ENCODE measurements around the gene DNM3.

DNM3 gene

GRCh38 chr1:172254521-172255222, 413.4 kb downstream of the DNM3 start:
- DNase-seq: no peak

- no peak for DNase-seq
Observed at GRCh38 chr1:172255223-172255560, 413.9 kb downstream of the DNM3 start.

GRCh38 chr1:172265905-172266304, 424.6 kb downstream of the DNM3 start:
- no peak for DNase-seq

DNA sequence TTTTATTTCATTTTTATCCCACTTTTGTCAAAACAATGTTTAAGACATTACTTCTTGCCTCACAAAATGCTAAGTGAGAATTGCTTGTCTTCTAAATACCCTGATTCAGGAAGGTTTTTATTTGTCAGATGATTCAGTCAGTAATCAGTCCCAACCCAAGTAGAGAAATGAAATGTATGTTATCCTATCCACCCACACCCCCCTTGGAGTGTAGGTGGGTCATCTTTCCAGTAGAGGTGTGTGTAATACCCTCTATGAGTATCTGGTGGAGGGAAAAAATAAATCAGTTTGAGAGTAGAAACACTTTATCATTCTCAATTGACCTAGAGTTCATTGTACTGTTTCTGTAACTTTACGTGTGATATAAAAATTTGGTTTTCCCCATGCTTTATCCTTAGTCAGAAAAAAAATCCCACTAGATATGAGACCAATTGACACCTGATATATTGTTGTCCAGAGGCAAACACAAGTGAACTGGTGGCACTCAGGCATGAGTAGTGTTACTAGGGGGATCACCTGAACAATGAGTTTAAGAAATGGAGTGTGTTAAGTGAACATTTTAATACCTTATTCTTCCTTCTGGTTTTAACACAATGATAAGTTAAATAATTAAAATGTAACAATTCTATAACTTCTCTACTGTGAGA, 425.4 kb downstream of the DNM3 start:
- no peak for DNase-seq

- DNase-seq: no peak
Observed at GRCh38 chr1:172268237-172268636, 426.9 kb downstream of the DNM3 start.

DNA sequence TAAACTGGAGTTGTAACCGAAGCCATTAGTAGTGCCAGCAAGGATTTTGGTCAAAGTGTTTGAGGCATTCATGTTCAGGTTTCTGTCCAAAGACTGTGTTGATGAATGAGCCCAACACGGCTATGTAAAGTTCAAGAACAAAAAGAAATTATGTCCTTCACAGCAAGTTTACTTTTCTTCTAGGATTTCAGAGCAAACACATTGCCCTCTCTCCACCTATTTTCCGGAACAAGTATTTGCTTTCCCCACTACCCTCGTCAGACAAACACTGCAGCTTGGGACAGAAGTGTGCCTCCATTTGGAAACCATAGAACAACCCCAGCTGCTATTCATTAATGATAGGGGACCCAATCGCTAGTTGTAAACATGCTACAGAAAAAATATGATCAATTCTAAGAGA, 427.8 kb downstream of the DNM3 start:
- no peak for DNase-seq

- no peak for DNase-seq
Observed at GRCh38 chr1:172269644-172270043, 428.3 kb downstream of the DNM3 start.

- DNase-seq: no peak
Observed at GRCh38 chr1:172270605-172271004, 429.3 kb downstream of the DNM3 start.

DNA sequence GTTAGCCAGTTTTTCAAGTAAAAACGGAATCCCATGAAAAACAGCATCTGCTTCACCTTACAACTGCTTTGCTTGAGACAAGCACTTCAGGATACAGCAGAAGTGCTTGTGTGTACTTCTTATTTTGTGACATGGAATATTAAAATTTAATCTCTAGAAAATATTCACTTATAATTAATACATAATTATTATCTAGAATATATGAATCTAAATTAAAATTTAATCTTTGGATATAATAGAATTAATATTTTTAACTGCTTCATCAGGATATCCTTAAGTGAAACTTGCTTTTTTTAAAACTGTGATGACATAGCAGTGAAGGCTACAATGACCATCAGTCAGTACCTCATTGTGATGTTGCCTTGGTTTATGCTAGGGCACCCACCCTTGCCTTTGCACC, 430.8 kb downstream of the DNM3 start:
- DNase-seq: no peak

DNA sequence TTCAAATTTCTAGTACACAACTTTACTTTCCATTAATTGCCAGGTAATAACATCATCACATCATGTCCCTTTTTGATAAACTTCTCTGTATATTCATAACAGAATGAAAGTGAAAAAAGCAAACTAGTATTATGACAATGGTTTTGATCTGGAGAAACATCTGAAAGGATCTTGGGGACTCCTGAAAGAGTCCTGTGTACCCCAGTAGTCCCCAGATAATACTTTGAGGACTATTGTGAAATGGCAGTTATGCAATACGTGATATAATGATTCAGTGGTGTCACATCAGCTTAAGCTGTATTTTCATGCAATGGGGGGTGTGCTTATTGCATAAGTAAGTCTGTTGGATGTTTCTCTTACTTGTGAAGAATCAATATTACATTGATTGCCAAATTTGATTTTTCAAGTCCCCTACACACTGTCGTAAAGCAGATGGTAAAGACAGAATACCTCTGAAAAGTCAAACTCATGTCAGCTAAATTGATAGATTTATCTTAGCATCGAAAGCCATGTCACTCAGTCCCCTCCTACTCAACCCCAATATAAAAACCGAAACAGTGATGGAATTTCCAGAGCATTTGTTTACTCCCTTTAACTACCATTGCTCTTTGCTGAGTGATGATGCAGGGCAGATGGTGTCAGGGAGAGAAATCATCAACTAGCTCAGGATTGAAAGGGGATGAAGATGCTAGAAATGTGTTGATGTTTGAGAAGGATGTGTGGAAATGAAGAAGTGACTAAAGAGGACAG, 432.5 kb downstream of the DNM3 start:
- no peak for DNase-seq

- DNase-seq: no peak
Observed at GRCh38 chr1:172275478-172275877, 434.2 kb downstream of the DNM3 start.

DNA sequence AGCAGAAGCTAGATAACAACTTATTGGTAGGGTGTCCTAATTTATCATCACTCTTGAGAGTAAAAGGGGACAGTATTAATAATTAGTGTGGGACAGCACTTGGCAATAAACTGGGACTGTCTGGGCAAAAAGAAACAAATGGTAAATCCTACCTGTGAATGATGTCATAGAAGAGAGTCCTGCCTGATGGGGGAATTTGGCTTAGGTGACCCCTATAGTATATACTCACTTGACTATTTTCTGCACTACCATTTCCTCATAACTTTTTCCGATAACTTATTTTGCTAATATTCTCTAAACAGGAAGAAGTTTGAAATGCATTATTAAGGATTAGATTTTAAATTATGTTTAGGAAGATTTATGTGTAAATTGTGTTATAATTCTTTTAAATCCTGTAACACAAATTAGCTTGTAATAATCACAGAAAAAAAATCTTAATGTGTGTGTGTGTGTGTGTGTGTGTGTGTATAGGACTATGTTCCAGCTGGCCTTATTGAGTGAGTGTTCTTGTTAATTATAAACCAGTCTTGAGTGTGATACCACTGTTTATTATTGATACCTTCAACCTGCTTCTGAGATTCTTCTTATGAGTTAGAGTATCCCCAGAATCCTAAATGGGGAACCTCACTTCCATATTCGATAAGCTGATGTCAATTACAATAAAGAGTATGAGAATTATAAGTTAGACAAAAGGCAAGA, 435.0 kb downstream of the DNM3 start:
- no peak for DNase-seq

GRCh38 chr1:172277275-172277674, 436.0 kb downstream of the DNM3 start:
- DNase-seq: no peak

DNA sequence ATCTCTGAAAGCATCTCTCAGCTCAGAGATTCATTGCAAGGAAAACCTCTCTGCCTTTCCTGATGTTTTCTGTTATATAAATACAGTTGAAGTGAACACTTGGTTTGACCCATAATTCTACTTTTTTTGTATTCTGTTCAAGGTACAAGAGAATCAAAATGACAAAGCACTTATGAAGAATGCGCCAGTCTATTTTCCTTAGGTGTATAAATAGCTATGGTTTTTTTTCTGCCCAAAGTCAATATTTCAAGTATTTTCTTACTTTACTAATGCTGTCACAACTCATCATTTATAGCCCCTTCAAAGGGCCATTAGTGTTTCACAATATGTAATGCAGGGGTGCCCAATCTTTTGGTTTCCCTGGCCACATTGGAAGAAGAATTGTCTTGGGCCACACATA, 436.7 kb downstream of the DNM3 start:
- no peak for DNase-seq

DNA sequence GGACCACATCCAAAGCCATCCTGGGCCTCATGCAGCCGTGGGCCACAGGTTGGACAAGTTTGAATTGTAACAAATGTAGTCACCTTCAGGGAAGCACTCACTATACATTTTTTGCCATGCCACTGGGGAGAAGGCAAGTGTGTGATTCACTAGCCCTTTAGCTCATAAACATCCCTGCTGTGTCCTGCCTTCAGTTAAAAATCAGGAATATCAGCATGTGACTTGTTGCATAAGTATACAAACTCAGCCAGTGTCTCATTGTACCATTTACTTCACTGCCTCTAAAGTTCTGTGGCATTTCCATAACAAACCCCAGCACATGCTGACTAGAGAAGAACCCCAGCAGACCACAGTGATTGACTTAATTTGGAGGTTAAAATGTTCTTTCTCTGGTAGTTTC, 437.2 kb downstream of the DNM3 start:
- no peak for DNase-seq

DNA sequence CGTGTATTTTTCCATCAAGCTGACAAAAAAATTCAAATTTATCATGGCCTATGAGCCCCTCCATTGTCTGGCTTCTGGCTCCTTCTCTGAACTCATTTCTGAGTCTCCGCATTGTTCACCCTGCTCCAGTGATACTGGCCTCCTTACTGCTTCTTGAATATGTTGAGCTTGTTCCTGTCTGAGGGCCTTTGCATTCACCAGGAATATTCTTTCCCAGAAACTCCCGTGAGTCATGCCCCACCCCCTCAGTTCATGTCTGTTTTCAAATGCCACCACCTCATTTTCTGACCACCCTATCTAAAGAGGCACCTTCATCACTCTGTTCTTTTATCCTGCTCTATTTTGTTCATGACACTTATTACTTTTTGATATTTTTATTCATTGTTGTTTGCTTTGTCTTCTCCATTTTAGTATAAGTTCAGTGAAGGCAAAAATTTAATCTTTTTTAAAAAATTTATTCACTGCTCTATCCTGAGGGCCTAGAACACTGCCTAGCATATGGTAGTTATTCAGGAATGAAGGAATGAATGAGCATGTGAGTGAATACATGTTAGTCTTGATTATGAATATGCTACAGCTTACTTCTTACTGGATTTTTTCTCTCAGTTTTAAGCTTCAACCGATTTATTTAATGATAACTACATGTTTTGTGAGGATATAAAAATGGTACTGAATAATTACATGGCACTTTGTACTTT, 438.8 kb downstream of the DNM3 start:
- DNase-seq: no peak

- DNase-seq: no peak
Observed at GRCh38 chr1:172283766-172284165, 442.5 kb downstream of the DNM3 start.

- no peak for DNase-seq
Observed at GRCh38 chr1:172286629-172287076, 445.4 kb downstream of the DNM3 start.

DNA sequence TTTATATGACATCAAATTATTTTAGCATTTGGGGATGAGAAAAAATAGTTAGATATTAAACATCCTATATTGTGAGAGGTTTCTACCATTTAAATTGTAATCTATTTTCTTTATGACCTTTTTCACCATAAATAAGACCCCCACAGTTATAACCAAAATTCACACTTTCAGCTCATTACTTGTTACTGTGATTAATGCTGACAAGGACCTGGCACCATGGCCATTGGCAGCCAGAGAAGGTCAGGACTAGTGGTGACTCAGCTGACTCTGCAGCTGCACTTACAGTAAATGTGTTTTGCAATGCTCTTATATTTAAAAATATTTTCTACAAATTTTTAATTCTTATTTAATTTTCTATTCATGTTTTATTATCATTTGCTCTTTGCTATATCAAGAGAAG, 445.9 kb downstream of the DNM3 start:
- DNase-seq: no peak

DNA sequence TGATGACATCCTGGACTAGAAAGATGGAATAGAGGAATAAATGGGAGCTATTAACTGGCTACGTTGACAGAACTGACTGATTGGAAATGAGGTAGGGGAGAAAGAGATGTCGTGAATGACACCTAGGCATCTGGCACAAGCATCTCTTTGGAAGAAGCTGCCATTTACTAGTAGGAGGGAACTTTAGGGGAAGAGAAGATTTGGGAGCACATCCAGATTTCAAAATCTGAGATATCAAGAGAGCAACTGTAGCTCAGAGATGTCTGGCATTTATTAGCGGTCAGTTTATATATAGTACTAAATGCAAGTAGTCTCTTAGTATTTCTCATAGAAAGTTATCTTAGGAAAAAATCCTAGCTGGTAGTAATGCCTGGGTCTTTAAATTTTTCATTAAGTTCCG, 447.3 kb downstream of the DNM3 start:
- DNase-seq: no peak

- no peak for DNase-seq
Observed at GRCh38 chr1:172289448-172289847, 448.1 kb downstream of the DNM3 start.

GRCh38 chr1:172292840-172293239, 451.5 kb downstream of the DNM3 start:
- DNase-seq: no peak

DNA sequence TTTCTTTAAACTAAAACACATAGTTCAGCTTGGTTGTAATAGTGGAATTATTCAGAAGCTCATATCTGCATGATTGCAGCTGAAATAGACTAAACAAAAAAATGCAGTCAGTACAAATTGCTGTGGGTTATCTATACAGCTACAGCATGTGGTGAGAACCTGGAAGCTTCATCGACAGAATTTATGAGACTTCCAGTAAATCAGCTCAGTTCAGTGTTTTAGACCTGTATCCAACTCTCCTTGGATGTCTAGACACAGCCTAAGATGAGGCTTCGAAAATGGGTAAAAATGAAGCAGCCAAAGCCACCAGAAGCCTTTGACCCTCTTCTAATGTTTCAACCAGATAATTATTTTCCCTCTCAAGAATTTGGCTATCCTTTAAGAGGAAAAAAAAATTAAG, 452.1 kb downstream of the DNM3 start:
- DNase-seq: no peak

Data from NCI-H510A (cell line).